GM18907 (cell line): Measurements from ENCODE around the gene CENPP.

ENCODE experiments used
- ATAC-seq: cut with Tn5 transposase; IDR thresholded peaks from one replicate; pipeline ENCODE4 v1.9.1; 2021; ENCODE audit warnings: mild to moderate bottlenecking, moderate library complexity; ENCODE audit not compliant: unreplicated experiment

The CENPP gene

DNA sequence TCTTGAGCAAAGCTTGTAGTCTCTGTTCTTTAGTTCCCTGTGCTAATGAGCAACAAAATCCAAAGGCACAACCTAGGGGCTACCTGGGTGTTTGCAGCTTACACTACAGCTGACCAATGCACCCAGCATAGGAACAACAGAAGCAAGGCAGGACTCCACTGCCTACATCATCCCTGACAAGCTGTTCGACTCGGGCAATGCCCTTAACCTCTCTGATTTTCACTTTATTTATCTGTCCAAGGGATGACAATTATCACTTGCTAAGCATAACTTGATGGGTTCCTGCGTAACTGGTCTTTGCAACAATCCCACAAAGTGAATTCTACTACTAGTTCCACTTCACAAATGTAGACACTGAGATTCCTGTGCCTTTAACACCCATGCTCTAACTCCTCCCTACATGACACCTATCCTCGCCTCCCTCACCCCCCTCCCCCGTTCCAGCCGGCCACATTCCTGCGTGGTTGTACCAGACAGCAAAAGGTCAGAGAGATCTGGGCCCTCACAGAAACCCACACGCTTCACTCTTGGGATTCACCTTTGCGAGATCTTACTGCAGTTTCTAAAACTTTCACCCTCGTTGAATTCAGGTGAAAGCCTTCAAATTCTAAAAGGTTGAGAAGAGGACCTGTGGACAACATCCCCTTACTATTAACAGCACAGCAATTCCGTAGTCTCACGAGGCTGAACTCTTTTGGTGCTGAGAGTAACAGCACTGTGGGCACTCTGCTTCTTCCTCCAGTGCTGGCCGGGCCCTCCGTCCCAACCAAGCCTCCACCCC is 343.2 kb downstream of the CENPP start:
- ATAC-seq: no peak

DNA sequence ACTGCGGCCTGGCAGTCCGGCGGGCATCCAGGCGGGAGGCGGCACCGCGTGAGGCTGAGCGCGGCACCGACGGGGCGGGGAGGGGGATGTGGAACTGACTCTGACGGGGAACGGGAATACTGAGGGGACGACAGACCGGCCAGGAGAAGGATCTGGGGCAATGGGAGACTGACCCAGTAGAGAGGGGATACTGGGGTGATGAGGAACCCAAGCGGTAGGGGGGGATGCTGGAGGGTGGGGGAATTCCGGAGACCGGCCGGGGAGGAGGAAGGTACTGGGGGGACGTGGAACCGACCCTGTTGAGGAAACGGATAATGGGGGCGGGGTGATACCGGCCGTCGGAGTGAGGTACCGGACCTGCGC is 343.8 kb downstream of the CENPP start:
- peak; percentile 7 for ATAC-seq
